CD4-positive, alpha-beta T cell (primary cell): ENCODE results near the gene CD2AP. TPM values are rescaled to one million over a fixed set of nuclear protein-coding genes. Genes with fewer than 3 reads are reported as not detected.

Experiments
- ATAC-seq: fragments of 200-7000 bp; cut with Tn5 transposase; one replicate; pipeline ENCODE4 v1.10.0; 2022; ENCODE audit warnings: mild to moderate bottlenecking; ENCODE audit not compliant: poor library complexity
- CTCF ChIA-PET: fragments of 350-600 bp; sonication (Branson Sonifier 250); formaldehyde crosslinking; loops from one replicate; lab custom pipeline; 2021; ENCODE audit warnings: antibody characterized with exemption, inconsistent platforms; lab: Charles Lee
- POLR2A ChIA-PET: fragments of 350-600 bp; sonication (Branson Sonifier 250); formaldehyde crosslinking; loops from one replicate; lab custom pipeline; 2021; ENCODE audit warnings: antibody characterized with exemption, inconsistent platforms; lab: Charles Lee
- DNase-seq, 14 experiments: peaks; one replicate each; pipeline ENCODE4 v3.0.0-alpha.2; 2013 to 2020; ENCODE audit warnings: mixed read lengths in 2 of 14
- H3K27ac ChIP-seq, 2 donors: one replicate each; pipeline versions ENCODE4 v1.5.1 to v1.7.0; 2013; ENCODE audit warnings: low read length in 2 of 2, low read depth in 1 of 2, mild to moderate bottlenecking in 1 of 2
- H3K27me3 ChIP-seq, 2 experiments: 1 replicate in 1 of 2; 2 replicates in 1 of 2; pipeline versions ENCODE4 v1.6.1 to v1.7.0; 2013; ENCODE audit warnings: low read length in 2 of 2, control low read depth in 1 of 2, mild to moderate bottlenecking in 1 of 2, moderate library complexity in 1 of 2; ENCODE audit not compliant: insufficient read depth in 2 of 2, control insufficient read depth in 1 of 2
- H3K36me3 ChIP-seq: one replicate; pipeline ENCODE4 v1.6.1; 2013; ENCODE audit warnings: low read length, control low read depth; ENCODE audit not compliant: insufficient read depth
- H3K4me1 ChIP-seq: one replicate; pipeline ENCODE4 v1.6.1; 2013; ENCODE audit warnings: low read length, control low read depth; ENCODE audit not compliant: insufficient read depth
- H3K4me3 ChIP-seq: one replicate; pipeline ENCODE4 v1.5.1; 2013; ENCODE audit warnings: mild to moderate bottlenecking, low read length, moderate library complexity
- H3K9me3 ChIP-seq, 2 experiments: 1 replicate in 1 of 2; 2 replicates in 1 of 2; pipeline versions ENCODE4 v1.6.1 to v1.7.0; 2013; ENCODE audit warnings: low read length in 2 of 2, mild to moderate bottlenecking in 2 of 2, control low read depth in 1 of 2, moderate library complexity in 1 of 2; ENCODE audit not compliant: control insufficient read depth in 1 of 2, insufficient read depth in 1 of 2
- H3K27ac Mint-ChIP-seq: one replicate; pipeline ENCODE4 v1.8.0; 2020; ENCODE audit warnings: mixed read lengths
- H3K27me3 Mint-ChIP-seq: one replicate; pipeline ENCODE4 v1.8.0; 2021; ENCODE audit warnings: mixed read lengths
- H3K36me3 Mint-ChIP-seq: one replicate; pipeline ENCODE4 v1.8.0; 2021; ENCODE audit warnings: low read depth, mixed read lengths
- H3K4me1 Mint-ChIP-seq: one replicate; pipeline ENCODE4 v1.8.0; 2021; ENCODE audit warnings: low read depth, mixed read lengths
- H3K4me3 Mint-ChIP-seq: one replicate; pipeline ENCODE4 v1.8.0; 2020; ENCODE audit warnings: mild to moderate bottlenecking, mixed read lengths
- H3K9me3 Mint-ChIP-seq: one replicate; pipeline ENCODE4 v1.8.0; 2020; ENCODE audit warnings: mixed read lengths
- CTCF ChIP-seq: fragments of 200-600 bp; IDR thresholded peaks from one replicate; pipeline ENCODE4 v1.8.0; 2022; ENCODE audit warnings: antibody characterized with exemption, mild to moderate bottlenecking
- intact Hi-C, 2 experiments: fragments of 100-400 bp; cut with DNase I in 1 of 2; cut with micrococcal nuclease in 1 of 2; formaldehyde crosslinking; loops; one replicate each; pipeline versions ENCODE4 v1.15.1 to v1.9.0; 2023 to 2025; cut with DNase I, micrococcal nuclease
- total RNA-seq, 174 experiments: library from RNA in 2 of 174; stranded (reverse) in 2 of 174; gene quantifications; one replicate each; pipeline ENCODE4 v1.2.3 and lab custom pipeline; 2021 to 2026

Gene CD2AP
- total RNA-seq, 2 experiments from 2014 or later: 29.4 to 31.3 TPM

- ChIA-PET POLR2A (no interaction called here), CTCF (no interaction called here)
- intact Hi-C loops: loop anchor here in 1 of 2 experiments (10.0 kb wide), 1 partner anchor 179 kb away; no protein-coding TSS in a partner anchor
- Histone ChIP-seq H3K4me3 (no peak overlapping the region), H3K36me3 (peaks cover 47% of the 10 kb centered on the region), H3K9me3 (no peaks in the 10 kb centered on the region), H3K27me3 (no peaks in the 10 kb centered on the region), H3K4me1 (no peaks in the 10 kb centered on the region), H3K27ac (no peak overlapping the region)
- no peaks in the 10 kb centered on the region for H3K9me3 Mint-ChIP-seq
- no peaks in the 10 kb centered on the region for H3K4me1 Mint-ChIP-seq
- H3K36me3 Mint-ChIP-seq: peaks cover 91% of the 10 kb centered on the region
- DNase-seq: no peak
- H3K4me3 Mint-ChIP-seq: no peak overlapping the region
- no peak overlapping the region for H3K27ac Mint-ChIP-seq
- ATAC-seq: no peak
- no peak for TF ChIP-seq CTCF
- H3K27me3 Mint-ChIP-seq: no peaks in the 10 kb centered on the region
Observed at GRCh38 chr6:47593979-47594378, 116.4 kb downstream of the CD2AP start.

- H3K27me3 Mint-ChIP-seq: no peaks in the 10 kb centered on the region
- CTCF ChIA-PET: no interaction called here
- no peak for TF ChIP-seq CTCF
- no peaks in the 10 kb centered on the region for H3K4me1 Mint-ChIP-seq
- H3K27ac Mint-ChIP-seq: no peak overlapping the region
- H3K36me3 ChIP-seq: peaks cover 41% of the 10 kb centered on the region
- no peak for ATAC-seq
- H3K27ac ChIP-seq: no peak overlapping the region
- H3K36me3 Mint-ChIP-seq: peaks cover 87% of the 10 kb centered on the region
- intact Hi-C loops: loop anchor here in 1 of 2 experiments (10.0 kb wide), 1 partner anchor 181 kb away; no protein-coding TSS in a partner anchor
- H3K9me3 ChIP-seq: no peaks in the 10 kb centered on the region
- DNase-seq: no peak
- H3K4me3 ChIP-seq: no peak overlapping the region
- H3K9me3 Mint-ChIP-seq: no peaks in the 10 kb centered on the region
- H3K27me3 ChIP-seq: no peaks in the 10 kb centered on the region
- H3K4me1 ChIP-seq: no peaks in the 10 kb centered on the region
- H3K4me3 Mint-ChIP-seq: no peak overlapping the region
- POLR2A ChIA-PET: no interaction called here
Observed at GRCh38 chr6:47595785-47596184, 118.2 kb downstream of the CD2AP start.

DNA sequence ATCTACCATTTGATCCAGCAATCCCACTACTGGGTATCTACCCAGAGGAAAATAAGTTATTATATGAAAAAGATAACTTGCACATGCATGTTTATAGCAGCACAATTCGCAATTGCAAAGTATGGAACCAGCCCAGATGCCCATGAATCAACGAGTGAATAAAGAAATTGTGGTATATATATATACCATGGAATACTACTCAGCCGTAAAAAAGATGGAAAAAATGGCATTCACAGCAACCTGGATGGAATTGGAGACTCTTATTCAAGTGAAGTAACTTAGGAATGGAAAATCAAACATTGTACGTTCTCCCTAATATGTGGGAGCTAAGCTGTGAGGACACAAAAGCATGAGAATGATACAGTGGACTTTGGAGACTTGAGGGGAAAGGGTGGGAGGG, 120.8 kb downstream of the CD2AP start:
- intact Hi-C loops: loop anchor here in 1 of 2 experiments (10.0 kb wide), 1 partner anchor 184 kb away; no protein-coding TSS in a partner anchor
- H3K36me3 Mint-ChIP-seq: peaks cover 75% of the 10 kb centered on the region
- H3K27me3 Mint-ChIP-seq: no peaks in the 10 kb centered on the region
- H3K27ac Mint-ChIP-seq: no peak overlapping the region
- no peak for ATAC-seq
- no peaks in the 10 kb centered on the region for H3K4me1 Mint-ChIP-seq
- no peaks in the 10 kb centered on the region for H3K9me3 Mint-ChIP-seq
- peaks cover 34% of the 10 kb centered on the region for H3K36me3 ChIP-seq
- no peaks in the 10 kb centered on the region for H3K27me3 ChIP-seq
- TF ChIP-seq CTCF: no peak
- H3K9me3 ChIP-seq: no peaks in the 10 kb centered on the region
- CTCF ChIA-PET: no interaction called here
- DNase-seq: no peak
- H3K4me3 ChIP-seq: no peak overlapping the region
- no peaks in the 10 kb centered on the region for H3K4me1 ChIP-seq
- no peak overlapping the region for H3K4me3 Mint-ChIP-seq
- no peak overlapping the region for H3K27ac ChIP-seq
- POLR2A ChIA-PET: no interaction called here
